IMR-90 (cell line): ENCODE data around the gene FCRLA. TPM values are rescaled to one million over a fixed set of nuclear protein-coding genes. Genes with fewer than 3 reads are reported as not detected.

Experiments
- ATAC-seq: fragments of 200-7000 bp; cut with Tn5 transposase; 2 replicates; pipeline ENCODE4 v1.9.1; 2020; ENCODE audit warnings: low read depth, mild to moderate bottlenecking, moderate library complexity
- BruUV-seq: library from RNA; stranded (reverse); fragments of 400-500 nt; replicated peaks from 2 replicates; lab custom pipeline; 2021; lab: Mats Ljungman, UMichigan
- CTCF ChIA-PET: fragments of 300-600 bp; formaldehyde crosslinking; extraction: SDS; loops from one replicate; lab custom pipeline; 2021; ENCODE audit warnings: antibody characterized with exemption; lab: Yijun Ruan, JAX
- POLR2A ChIA-PET: fragments of 300-600 bp; sonication (Branson Sonifier 250); formaldehyde crosslinking; loops from one replicate; lab custom pipeline; 2022; ENCODE audit warnings: antibody characterized with exemption; ENCODE audit not compliant: unreplicated experiment; lab: Charles Lee
- DNase-seq: peaks from one replicate; pipeline ENCODE4 v3.0.0; 2013
- H2AFZ ChIP-seq: replicated peaks from 2 replicates; pipeline ENCODE3; 2013; ENCODE audit warnings: low read length, mild to moderate bottlenecking; ENCODE audit not compliant: poor library complexity
- H2AK5ac ChIP-seq: 2 replicates; pipeline ENCODE4 v1.6.1; 2013; ENCODE audit warnings: low read depth, low read length, inconsistent platforms
- H2AK9ac ChIP-seq: replicated peaks from 2 replicates; pipeline ENCODE3; 2013; ENCODE audit warnings: mild to moderate bottlenecking, low read depth, low read length, moderate library complexity; ENCODE audit not compliant: poor library complexity
- H2BK120ac ChIP-seq: 2 replicates; pipeline ENCODE4 v1.6.1; 2013; ENCODE audit warnings: low read depth, low read length, inconsistent platforms
- H2BK15ac ChIP-seq: 3 replicates; pipeline ENCODE4 v1.6.1; 2013; ENCODE audit warnings: low read depth, low read length, inconsistent platforms
- H2BK20ac ChIP-seq: 2 replicates; pipeline ENCODE4 v1.6.1; 2013; ENCODE audit warnings: low read depth, mild to moderate bottlenecking, inconsistent platforms, low read length, moderate library complexity
- H2BK5ac ChIP-seq: 2 replicates; pipeline ENCODE4 v1.6.1; 2013; ENCODE audit warnings: mild to moderate bottlenecking, low read depth, low read length, inconsistent platforms; ENCODE audit not compliant: poor library complexity, severe bottlenecking
- H3K14ac ChIP-seq: replicated peaks from 2 replicates; pipeline ENCODE4 v1.6.1; 2013; ENCODE audit warnings: low read depth, low read length, inconsistent platforms
- H3K18ac ChIP-seq: 2 replicates; pipeline ENCODE4 v1.6.1; 2013; ENCODE audit warnings: low read depth, low read length, control low read depth
- H3K23ac ChIP-seq: 2 replicates; pipeline ENCODE4 v1.6.1; 2013; ENCODE audit warnings: low read depth, low read length, inconsistent platforms
- H3K27ac ChIP-seq: 2 replicates; pipeline ENCODE4 v1.5.1; 2013; ENCODE audit warnings: mild to moderate bottlenecking, control low read depth, low read length; ENCODE audit not compliant: insufficient read depth
- H3K27me3 ChIP-seq: 2 replicates; pipeline ENCODE4 v1.6.1; 2013; ENCODE audit warnings: low read length; ENCODE audit not compliant: control insufficient read depth, insufficient read depth
- H3K36me3 ChIP-seq: 2 replicates; pipeline ENCODE4 v1.6.1; 2013; ENCODE audit warnings: low read length, mixed read lengths; ENCODE audit not compliant: control insufficient read depth, insufficient read depth
- H3K4ac ChIP-seq: 2 replicates; pipeline ENCODE4 v1.6.1; 2013; ENCODE audit warnings: low read depth, low read length, inconsistent platforms
- H3K4me1 ChIP-seq: 2 replicates; pipeline ENCODE4 v1.6.1; 2013; ENCODE audit warnings: low read length, mixed read lengths; ENCODE audit not compliant: control insufficient read depth, insufficient read depth
- H3K4me2 ChIP-seq: 2 replicates; pipeline ENCODE4 v1.6.1; 2013; ENCODE audit warnings: low read depth, mild to moderate bottlenecking, control low read depth, low read length, moderate library complexity
- H3K4me3 ChIP-seq: 2 replicates; pipeline ENCODE4 v1.5.1; 2013; ENCODE audit warnings: low read depth, mild to moderate bottlenecking, control low read depth, low read length, moderate library complexity; ENCODE audit not compliant: insufficient read depth
- H3K56ac ChIP-seq: 2 replicates; pipeline ENCODE4 v1.6.1; 2013; ENCODE audit warnings: low read length, inconsistent platforms; ENCODE audit not compliant: insufficient read depth; ENCODE audit errors: extremely low read depth
- H3K79me1 ChIP-seq, 2 experiments: 2 replicates each; pipeline ENCODE4 v1.6.1; 2013; ENCODE audit warnings: low read length in 2 of 2, inconsistent platforms in 1 of 2, low read depth in 1 of 2
- H3K9ac ChIP-seq: 2 replicates; pipeline ENCODE4 v1.6.1; 2013; ENCODE audit warnings: low read depth, low read length, control low read depth
- H3K9me1 ChIP-seq: 2 replicates; pipeline ENCODE4 v1.6.1; 2013; ENCODE audit warnings: low read length, inconsistent platforms; ENCODE audit not compliant: insufficient read depth
- H3K9me3 ChIP-seq: 2 replicates; pipeline ENCODE4 v1.6.1; 2013; ENCODE audit warnings: low read length; ENCODE audit not compliant: control insufficient read depth, insufficient read depth
- H4K20me1 ChIP-seq: 2 replicates; pipeline ENCODE4 v1.6.1; 2013; ENCODE audit warnings: low read length, inconsistent platforms; ENCODE audit not compliant: insufficient read depth
- H4K5ac ChIP-seq: 2 replicates; pipeline ENCODE4 v1.6.1; 2013; ENCODE audit warnings: mild to moderate bottlenecking, low read depth, low read length, control low read depth
- H4K8ac ChIP-seq, 2 experiments: 2 replicates each; pipeline ENCODE4 v1.6.1; 2013; ENCODE audit warnings: low read depth in 2 of 2, low read length in 2 of 2, control low read depth in 1 of 2, inconsistent platforms in 1 of 2
- H4K91ac ChIP-seq: 2 replicates; pipeline ENCODE4 v1.6.1; 2013; ENCODE audit warnings: low read depth, low read length, inconsistent platforms; ENCODE audit not compliant: insufficient read depth
- CEBPB ChIP-seq: IDR thresholded peaks from 2 replicates; pipeline ENCODE4 v1.6.1; 2012; ENCODE audit warnings: low read depth, low read length, improper control_type of control experiment
- FOS ChIP-seq: fragments of 150-350 bp; IDR thresholded peaks from 2 replicates; pipeline ENCODE4 v1.6.1; 2016; ENCODE audit warnings: low read depth, low read length
- MAFK ChIP-seq: IDR thresholded peaks from 2 replicates; pipeline ENCODE4 v1.6.1; 2012; ENCODE audit warnings: low read depth, low read length, improper control_type of control experiment
- MAZ ChIP-seq: IDR thresholded peaks from 2 replicates; pipeline ENCODE4 v1.6.1; 2012; ENCODE audit warnings: low read depth, mild to moderate bottlenecking, low read length, improper control_type of control experiment, moderate library complexity, borderline replicate concordance
- MXI1 ChIP-seq: IDR thresholded peaks from 2 replicates; pipeline ENCODE4 v1.6.1; 2012; ENCODE audit warnings: low read depth, mild to moderate bottlenecking, low read length, moderate library complexity, borderline replicate concordance
- POLR2A ChIP-seq: IDR thresholded peaks from 2 replicates; pipeline ENCODE4 v1.6.1; 2012; ENCODE audit warnings: mild to moderate bottlenecking, low read depth, low read length
- RCOR1 ChIP-seq: IDR thresholded peaks from 2 replicates; pipeline ENCODE4 v1.6.1; 2012; ENCODE audit warnings: mild to moderate bottlenecking, low read length, improper control_type of control experiment; ENCODE audit not compliant: insufficient replicate concordance
- SMC3 ChIP-seq: fragments of 150-350 bp; IDR thresholded peaks from 2 replicates; pipeline ENCODE4 v1.6.1; 2016; ENCODE audit warnings: low read depth, mild to moderate bottlenecking, antibody characterized with exemption, low read length, moderate library complexity
- WGBS, 2 experiments: methylation state at CpG; one replicate each; pipeline versions ENCODE4 v1.1.5 to v1.1.7; 2013; ENCODE audit warnings: missing lambda C conversion rate in 2 of 2; ENCODE audit not compliant: insufficient read length in 1 of 2; ENCODE audit errors: extremely low coverage in 2 of 2; 5-methylcytosine and 5-hydroxymethylcytosine counted together
- dilution Hi-C: fragments of 300-500 bp; cut with HindIII; formaldehyde crosslinking; loops from one replicate; pipeline ENCODE4 v1.14.3; 2018; ENCODE audit warnings: low sequenced_read_pairs; ENCODE audit not compliant: unreplicated experiment
- in situ Hi-C: fragments of 300-500 bp; cut with MboI; formaldehyde crosslinking; loops from 3 replicates; pipeline ENCODE4 v1.14.3; 2019; ENCODE audit warnings: low sequenced_read_pairs, inconsistent platforms, mixed read lengths
- intact Hi-C: fragments of 100-400 bp; cut with micrococcal nuclease; formaldehyde crosslinking; loops from 2 replicates; pipeline ENCODE4 v1.10.0; 2022
- polyA plus RNA-seq, 3 experiments: library from polyadenylated mRNA; depleted of rRNA; stranded (reverse); fragments of >200 nt; gene quantifications; 2 replicates each; pipeline ENCODE4 v1.2.3, GENCODE V29; 2012; ENCODE audit warnings: low replicate concordance in 1 of 3
- total RNA-seq: library from RNA; depleted of rRNA; stranded (reverse); fragments of >200 nt; gene quantifications from 2 replicates; pipeline ENCODE4 v1.2.3, GENCODE V29; 2012
- TF ChIP-seq, protein P1 (sequence below): conservative IDR thresholded peaks from 2 replicates; pipeline ENCODE4 v1.5.1; 2012; ENCODE audit warnings: mild to moderate bottlenecking, low read depth, low read length, improper control_type of control experiment

Gene FCRLA
- total and polyA plus RNA-seq, 2 of the 4 experiments (the other 2 are of a cell fraction) = 0.36 TPM

DNA sequence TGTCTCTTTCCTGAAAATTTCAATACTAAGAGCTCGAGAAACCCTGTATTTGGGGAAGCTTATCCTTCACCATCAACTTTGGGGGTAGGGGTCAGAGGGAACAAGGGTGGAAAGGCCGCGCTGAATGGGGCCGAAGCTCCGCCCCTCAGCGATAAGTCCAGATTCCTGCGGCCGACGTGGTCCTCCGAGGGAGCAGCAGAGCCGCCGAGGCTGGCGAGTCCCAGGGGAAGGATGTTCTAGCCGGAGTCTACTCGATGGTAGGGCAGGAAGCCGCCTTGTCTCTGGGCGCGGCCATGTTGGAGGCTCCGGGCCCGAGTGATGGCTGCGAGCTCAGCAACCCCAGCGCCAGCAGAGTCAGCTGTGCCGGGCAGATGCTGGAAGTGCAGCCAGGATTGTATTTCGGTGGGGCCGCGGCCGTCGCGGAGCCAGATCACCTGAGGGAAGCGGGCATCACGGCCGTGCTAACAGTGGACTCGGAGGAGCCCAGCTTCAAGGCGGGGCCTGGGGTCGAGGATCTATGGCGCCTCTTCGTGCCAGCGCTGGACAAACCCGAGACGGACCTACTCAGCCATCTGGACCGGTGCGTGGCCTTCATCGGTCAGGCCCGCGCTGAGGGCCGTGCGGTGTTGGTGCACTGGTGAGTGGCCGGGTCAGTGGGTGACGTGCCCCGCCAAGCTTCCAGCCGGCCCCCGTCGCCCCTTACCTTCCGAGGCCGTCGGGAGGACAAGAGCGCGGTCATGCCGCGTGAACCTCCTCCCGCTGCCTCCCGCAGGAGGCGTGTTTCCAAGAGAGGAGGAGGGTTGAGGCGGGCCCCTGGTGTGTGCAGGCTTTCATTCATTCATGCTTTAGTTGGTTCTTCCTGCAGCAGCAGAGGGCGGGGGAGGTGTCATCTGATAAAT lies 42.7 kb downstream of the FCRLA start, which contains the start of gene DUSP12:
TSS of gene DUSP12 (plus strand) at position 278 of the 899 bp plus-strand sequence. CDS start at position 294, 16 bp downstream.
- H2BK5ac ChIP-seq = peak within 1 kb of the TSS; percentile 94
- ChIA-PET CTCF (interaction anchor here (0.6 to 1.2 kb wide), 7 partner anchors 12 to 947 kb away, joined by 3 to 8 read pairs (median 3); no protein-coding TSS in a partner anchor), POLR2A (no interaction called here)
- peak within 1 kb of the TSS; percentile 86 for H4K5ac ChIP-seq
- H3K14ac ChIP-seq = peak within 1 kb of the TSS; percentile 95
- peaks cover 11% of the 10 kb centered on the region for H4K20me1 ChIP-seq
- H3K4me1 ChIP-seq = no peaks in the 10 kb centered on the region
- H2AK9ac ChIP-seq = peak within 1 kb of the TSS; percentile 68
- TF ChIP-seq MXI1 = peak; percentile 65
- peak; percentile 61; the same call in 1 of the 2 replicates for TF ChIP-seq MAZ
- TF ChIP-seq POLR2A = peak; percentile 79
- TF ChIP-seq RCOR1 = peak; percentile 68
- TF ChIP-seq MAFK = no peak
- TF ChIP-seq SMC3 = no peak
- TF ChIP-seq, protein P1, sequence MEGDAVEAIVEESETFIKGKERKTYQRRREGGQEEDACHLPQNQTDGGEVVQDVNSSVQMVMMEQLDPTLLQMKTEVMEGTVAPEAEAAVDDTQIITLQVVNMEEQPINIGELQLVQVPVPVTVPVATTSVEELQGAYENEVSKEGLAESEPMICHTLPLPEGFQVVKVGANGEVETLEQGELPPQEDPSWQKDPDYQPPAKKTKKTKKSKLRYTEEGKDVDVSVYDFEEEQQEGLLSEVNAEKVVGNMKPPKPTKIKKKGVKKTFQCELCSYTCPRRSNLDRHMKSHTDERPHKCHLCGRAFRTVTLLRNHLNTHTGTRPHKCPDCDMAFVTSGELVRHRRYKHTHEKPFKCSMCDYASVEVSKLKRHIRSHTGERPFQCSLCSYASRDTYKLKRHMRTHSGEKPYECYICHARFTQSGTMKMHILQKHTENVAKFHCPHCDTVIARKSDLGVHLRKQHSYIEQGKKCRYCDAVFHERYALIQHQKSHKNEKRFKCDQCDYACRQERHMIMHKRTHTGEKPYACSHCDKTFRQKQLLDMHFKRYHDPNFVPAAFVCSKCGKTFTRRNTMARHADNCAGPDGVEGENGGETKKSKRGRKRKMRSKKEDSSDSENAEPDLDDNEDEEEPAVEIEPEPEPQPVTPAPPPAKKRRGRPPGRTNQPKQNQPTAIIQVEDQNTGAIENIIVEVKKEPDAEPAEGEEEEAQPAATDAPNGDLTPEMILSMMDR = 0 out of 2 replicates have a peak, but pooled peaks have one; percentile 32
- TF ChIP-seq FOS = no peak
- no peak for TF ChIP-seq CEBPB
- peak within 1 kb of the TSS; percentile 91 for H3K4me3 ChIP-seq
- peak within 1 kb of the TSS; percentile 95 for H3K23ac ChIP-seq
- peak within 1 kb of the TSS; percentile 97 for H3K4ac ChIP-seq
- H2BK120ac ChIP-seq = peak within 1 kb of the TSS; percentile 71
- peak within 1 kb of the TSS; percentile 78 for H4K91ac ChIP-seq
- no peaks in the 10 kb centered on the region for H3K9me1 ChIP-seq
- H2BK20ac ChIP-seq = no peak within 1 kb of the TSS
- H3K4me2 ChIP-seq = peak within 1 kb of the TSS; percentile 80
- no TSS peak for BruUV-seq
- 0% methylated on average over 31 of the region's 65 CpGs; no CpG with 5 or more reads in 1 of the 2 experiments for WGBS, 2 experiments
- H2AFZ ChIP-seq = peak within 1 kb of the TSS; percentile 97
- peak within 1 kb of the TSS; percentile 97 for H3K27ac ChIP-seq
- H3K27me3 ChIP-seq = no peaks in the 10 kb centered on the region
- H3K56ac ChIP-seq = peak within 1 kb of the TSS; percentile 83
- peak within 1 kb of the TSS; percentile 79; the same call in 1 of the 2 replicates for H3K18ac ChIP-seq
- in situ Hi-C loops (loop anchor here (10.0 to 25.0 kb wide), 3 partner anchors 112 to 535 kb away; partner anchors contain the start of genes FCER1G and FCGR3B), intact Hi-C loops (no loop called here), dilution Hi-C loops (no loop called here)
- H3K9me3 ChIP-seq = no peaks in the 10 kb centered on the region
- H2BK15ac ChIP-seq = no peak within 1 kb of the TSS
- H3K79me1 ChIP-seq = peaks cover 18 to 26% of the 10 kb centered on the region in 2 experiments
- H4K8ac ChIP-seq = peak within 1 kb of the TSS; percentile 84 to 96
- DNase-seq (peak; percentile 96), ATAC-seq (peak; percentile 98)
- H3K9ac ChIP-seq = peak within 1 kb of the TSS; percentile 96
- H3K36me3 ChIP-seq = peaks cover 11% of the 10 kb centered on the region
- H2AK5ac ChIP-seq = peak within 1 kb of the TSS; percentile 76
